Renal cortical epithelial cell (primary cell): ENCODE results near the gene MEST. TPM values are rescaled to one million over a fixed set of nuclear protein-coding genes. Genes with fewer than 3 reads are reported as not detected.
"Not testable (repeated sequence)": the region's sequence is repeated elsewhere in the genome, so short reads cannot be mapped to it uniquely, and the experiment has no call there.

Experiments used
- DNase-seq: peaks from one replicate; pipeline ENCODE4 v3.0.0-alpha.2; 2011; ENCODE audit warnings: low read depth
- total RNA-seq: library from RNA; depleted of rRNA; stranded (reverse); fragments of >200 nt; gene quantifications from 2 replicates; pipeline ENCODE4 v1.2.3, GENCODE V29; 2014

MEST gene
- total RNA-seq = 6.1 and 66.2 TPM in 2 replicates

GRCh38 chr7:130491841-130492522 is at the start of gene MEST:
TSS of gene MEST (plus strand) at chr7:130492085. CDS start at chr7:130492314, 229 bp downstream.
- no peak for DNase-seq

- no peak for DNase-seq
These were observed 49.3 kb upstream of the MEST start for GRCh38 chr7:130442601-130443000.

GRCh38 chr7:130444234-130444633 is 47.7 kb upstream of the MEST start:
- DNase-seq = no peak

- no peak for DNase-seq
These were observed 47.0 kb upstream of the MEST start for GRCh38 chr7:130444751-130445407.

GRCh38 chr7:130446259-130446658 is 45.6 kb upstream of the MEST start:
- DNase-seq = no peak

GRCh38 chr7:130451344-130451743 is 40.5 kb upstream of the MEST start:
- DNase-seq = not testable (repeated sequence)

GRCh38 chr7:130452951-130453350 is 38.9 kb upstream of the MEST start:
- DNase-seq = no peak

GRCh38 chr7:130454959-130455358 is 36.9 kb upstream of the MEST start:
- DNase-seq = no peak

GRCh38 chr7:130458257-130458656 is 33.6 kb upstream of the MEST start:
- DNase-seq = no peak

- no peak for DNase-seq
These were observed 30.6 kb upstream of the MEST start for GRCh38 chr7:130461272-130461671.

- DNase-seq = no peak
These were observed 28.1 kb upstream of the MEST start for GRCh38 chr7:130463553-130464434.

GRCh38 chr7:130468612-130469011 is 23.3 kb upstream of the MEST start:
- DNase-seq = no peak

GRCh38 chr7:130471974-130472373 is 19.9 kb upstream of the MEST start:
- DNase-seq = no peak

- no peak for DNase-seq
These were observed 18.6 kb upstream of the MEST start for GRCh38 chr7:130473289-130473688.

- no peak for DNase-seq
These were observed 18.0 kb upstream of the MEST start for GRCh38 chr7:130473876-130474275.

GRCh38 chr7:130475776-130476175 is 16.1 kb upstream of the MEST start:
- no peak for DNase-seq

GRCh38 chr7:130476297-130477150 is 15.4 kb upstream of the MEST start:
- no peak for DNase-seq

GRCh38 chr7:130478991-130479390 is 12.9 kb upstream of the MEST start:
- DNase-seq = no peak

GRCh38 chr7:130479716-130480400 is 12.0 kb upstream of the MEST start:
- DNase-seq = no peak

- DNase-seq = peak; percentile 40
These were observed 10.0 kb upstream of the MEST start for GRCh38 chr7:130481898-130482297.

GRCh38 chr7:130483031-130483430 is 8.9 kb upstream of the MEST start:
- peak; percentile 67 for DNase-seq
